ENCODE results near the gene EIF4E2.
"Not testable (repeated sequence)": the region's sequence is repeated elsewhere in the genome, so short reads cannot be mapped to it uniquely, and the experiment has no call there.

EIF4E2 gene

GRCh38 chr2:232569541-232569940 lies 19.1 kb downstream of the EIF4E2 start:
- DNase-seq (ENCODE audit: low read depth) = no peak

- not testable (repeated sequence) for DNase-seq (ENCODE audit: low read depth)
Observed at GRCh38 chr2:232570481-232570880, 20.0 kb downstream of the EIF4E2 start.

- DNase-seq (ENCODE audit: low read depth) = no peak
Observed at GRCh38 chr2:232571026-232571474, 20.6 kb downstream of the EIF4E2 start.

GRCh38 chr2:232573042-232573441 lies 22.6 kb downstream of the EIF4E2 start:
- no peak for DNase-seq (ENCODE audit: low read depth)

- no peak for DNase-seq (ENCODE audit: low read depth)
Observed at GRCh38 chr2:232573771-232574435, 23.4 kb downstream of the EIF4E2 start.

- DNase-seq (ENCODE audit: low read depth) = no peak
Observed at GRCh38 chr2:232574674-232575403, 24.4 kb downstream of the EIF4E2 start.

- DNase-seq (ENCODE audit: low read depth) = no peak
Observed at GRCh38 chr2:232575404-232575746, 24.9 kb downstream of the EIF4E2 start.

- DNase-seq (ENCODE audit: low read depth) = no peak
Observed at GRCh38 chr2:232576995-232577394, 26.5 kb downstream of the EIF4E2 start.

- DNase-seq (ENCODE audit: low read depth) = no peak
Observed at GRCh38 chr2:232577841-232578240, 27.4 kb downstream of the EIF4E2 start.

- no peak for DNase-seq (ENCODE audit: low read depth)
Observed at GRCh38 chr2:232578626-232579025, 28.1 kb downstream of the EIF4E2 start.

- no peak for DNase-seq (ENCODE audit: low read depth)
Observed at GRCh38 chr2:232580648-232580981, 30.1 kb downstream of the EIF4E2 start.

- no peak for DNase-seq (ENCODE audit: low read depth)
Observed at GRCh38 chr2:232581725-232582124, 31.2 kb downstream of the EIF4E2 start.

- no peak for DNase-seq (ENCODE audit: low read depth)
Observed at GRCh38 chr2:232584238-232584637, 33.7 kb downstream of the EIF4E2 start.

GRCh38 chr2:232586943-232587505 lies 36.5 kb downstream of the EIF4E2 start:
- no peak for DNase-seq (ENCODE audit: low read depth)

GRCh38 chr2:232587512-232587911 lies 37.0 kb downstream of the EIF4E2 start:
- no peak for DNase-seq (ENCODE audit: low read depth)

GRCh38 chr2:232588031-232588430 lies 37.5 kb downstream of the EIF4E2 start:
- no peak for DNase-seq (ENCODE audit: low read depth)

- DNase-seq (ENCODE audit: low read depth) = no peak
Observed at GRCh38 chr2:232588680-232589585, 38.4 kb downstream of the EIF4E2 start.

- DNase-seq (ENCODE audit: low read depth) = no peak
Observed at GRCh38 chr2:232592772-232593395, 42.4 kb downstream of the EIF4E2 start.

- DNase-seq (ENCODE audit: low read depth) = no peak
Observed at GRCh38 chr2:232593982-232594381, 43.5 kb downstream of the EIF4E2 start.

GRCh38 chr2:232597362-232598079 lies 47.0 kb downstream of the EIF4E2 start:
- DNase-seq (ENCODE audit: low read depth) = no peak

GRCh38 chr2:232598293-232598692 lies 47.8 kb downstream of the EIF4E2 start:
- DNase-seq (ENCODE audit: low read depth) = no peak
